GM06990 (cell line): ENCODE results near the gene HBE1.

Experiments used
- DNase-seq: peaks from one replicate; pipeline ENCODE4 v3.0.0-alpha.2; 2011; ENCODE audit not compliant: insufficient read length; ENCODE audit errors: extremely low read depth
- H3K27me3 ChIP-seq: replicated peaks from 2 replicates; pipeline ENCODE4 v1.6.0; 2011; ENCODE audit warnings: low read length; ENCODE audit not compliant: control insufficient read depth, insufficient read depth
- H3K36me3 ChIP-seq: 2 replicates; pipeline ENCODE4 v1.5.1; 2011; ENCODE audit warnings: low read length; ENCODE audit not compliant: control insufficient read depth, insufficient read depth
- H3K4me3 ChIP-seq: replicated peaks from 2 replicates; pipeline ENCODE4 v1.5.1; 2011; ENCODE audit warnings: low read depth, mild to moderate bottlenecking, control low read depth, low read length
- TF ChIP-seq, protein P1 (sequence below): IDR thresholded peaks from 2 replicates; pipeline ENCODE4 v1.5.1; 2011; ENCODE audit warnings: low read length, control low read depth, mild to moderate bottlenecking, inconsistent platforms; ENCODE audit not compliant: insufficient read depth, poor library complexity, severe bottlenecking

Gene HBE1

DNA sequence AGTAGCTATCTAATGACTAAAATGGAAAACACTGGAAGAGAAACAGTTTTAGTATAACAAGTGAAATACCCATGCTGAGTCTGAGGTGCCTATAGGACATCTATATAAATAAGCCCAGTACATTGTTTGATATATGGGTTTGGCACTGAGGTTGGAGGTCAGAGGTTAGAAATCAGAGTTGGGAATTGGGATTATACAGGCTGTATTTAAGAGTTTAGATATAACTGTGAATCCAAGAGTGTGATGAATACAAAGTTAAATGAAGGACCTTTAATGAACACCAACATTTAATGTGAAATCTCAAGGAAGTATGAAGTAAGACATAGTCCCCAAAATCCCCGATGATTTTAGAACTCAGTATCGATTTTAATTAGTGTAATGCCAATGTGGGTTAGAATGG, 32.3 kb downstream of the HBE1 start:
- TF ChIP-seq, protein P1, sequence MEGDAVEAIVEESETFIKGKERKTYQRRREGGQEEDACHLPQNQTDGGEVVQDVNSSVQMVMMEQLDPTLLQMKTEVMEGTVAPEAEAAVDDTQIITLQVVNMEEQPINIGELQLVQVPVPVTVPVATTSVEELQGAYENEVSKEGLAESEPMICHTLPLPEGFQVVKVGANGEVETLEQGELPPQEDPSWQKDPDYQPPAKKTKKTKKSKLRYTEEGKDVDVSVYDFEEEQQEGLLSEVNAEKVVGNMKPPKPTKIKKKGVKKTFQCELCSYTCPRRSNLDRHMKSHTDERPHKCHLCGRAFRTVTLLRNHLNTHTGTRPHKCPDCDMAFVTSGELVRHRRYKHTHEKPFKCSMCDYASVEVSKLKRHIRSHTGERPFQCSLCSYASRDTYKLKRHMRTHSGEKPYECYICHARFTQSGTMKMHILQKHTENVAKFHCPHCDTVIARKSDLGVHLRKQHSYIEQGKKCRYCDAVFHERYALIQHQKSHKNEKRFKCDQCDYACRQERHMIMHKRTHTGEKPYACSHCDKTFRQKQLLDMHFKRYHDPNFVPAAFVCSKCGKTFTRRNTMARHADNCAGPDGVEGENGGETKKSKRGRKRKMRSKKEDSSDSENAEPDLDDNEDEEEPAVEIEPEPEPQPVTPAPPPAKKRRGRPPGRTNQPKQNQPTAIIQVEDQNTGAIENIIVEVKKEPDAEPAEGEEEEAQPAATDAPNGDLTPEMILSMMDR: no peak

DNA sequence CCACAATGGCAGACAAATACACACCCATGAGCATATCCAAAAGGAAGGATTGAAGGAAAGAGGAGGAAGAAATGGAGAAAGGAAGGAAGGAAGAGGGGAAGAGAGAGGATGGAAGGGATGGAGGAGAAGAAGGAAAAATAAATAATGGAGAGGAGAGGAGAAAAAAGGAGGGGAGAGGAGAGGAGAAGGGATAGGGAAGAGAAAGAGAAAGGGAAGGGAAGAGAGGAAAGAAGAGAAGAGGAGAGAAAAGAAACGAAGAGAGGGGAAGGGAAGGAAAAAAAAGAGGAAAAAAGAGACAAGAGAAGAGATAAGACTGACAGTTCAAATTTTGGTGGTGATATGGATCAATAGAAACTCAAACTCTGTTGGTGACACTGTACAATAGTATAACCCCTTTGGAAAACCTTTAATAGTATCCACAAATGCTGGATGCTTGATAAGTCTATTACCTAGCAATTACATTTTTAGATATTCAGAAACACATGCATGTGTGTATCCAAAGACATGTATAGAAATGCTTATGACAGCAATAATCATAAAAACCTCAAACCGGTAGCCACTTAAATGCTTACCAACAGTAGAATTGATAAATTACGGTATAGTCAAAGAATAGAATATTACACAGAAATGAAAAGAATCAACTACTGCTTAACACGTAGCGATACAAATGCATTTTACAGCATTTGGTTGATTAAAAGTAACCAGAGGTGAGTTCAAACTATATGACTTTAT, 34.2 kb downstream of the HBE1 start:
- H3K36me3 ChIP-seq: no peaks in the 10 kb centered on the region
- no peak overlapping the region for H3K4me3 ChIP-seq
- TF ChIP-seq, protein P1: no peak
- no peak for DNase-seq
- no peaks in the 10 kb centered on the region for H3K27me3 ChIP-seq

More for the DNA sequence above, 32.3 kb downstream of the HBE1 start:
- DNase-seq: no peak
- no peaks in the 10 kb centered on the region for H3K36me3 ChIP-seq
- H3K4me3 ChIP-seq: no peak overlapping the region
- H3K27me3 ChIP-seq: no peaks in the 10 kb centered on the region

DNA sequence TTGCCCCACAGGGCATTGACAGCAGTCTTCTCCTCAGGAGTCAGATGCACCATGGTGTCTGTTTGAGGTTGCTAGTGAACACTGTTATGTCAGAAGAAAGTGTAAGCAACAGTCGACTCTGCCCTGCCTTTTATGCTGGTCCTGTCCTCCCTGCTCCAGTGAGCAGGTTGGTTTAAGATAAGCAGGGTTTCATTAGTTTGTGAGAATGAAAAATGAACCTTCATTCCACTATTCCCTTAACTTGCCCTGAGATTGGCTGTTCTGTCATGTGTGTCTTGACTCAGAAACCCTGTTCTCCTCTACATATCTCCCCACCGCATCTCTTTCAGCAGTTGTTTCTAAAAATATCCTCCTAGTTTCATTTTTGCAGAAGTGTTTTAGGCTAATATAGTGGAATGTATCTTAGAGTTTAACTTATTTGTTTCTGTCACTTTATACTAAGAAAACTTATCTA, 35.3 kb downstream of the HBE1 start, which contains the start of gene HBD:
TSS of gene HBD (minus strand) at position 103 of the 454 bp plus-strand sequence. CDS start at position 53, 50 bp downstream.
- TF ChIP-seq, protein P1: no peak
- Histone ChIP-seq H3K4me3 (no peak within 1 kb of the TSS), H3K36me3 (no peaks in the 10 kb centered on the region), H3K27me3 (no peaks in the 10 kb centered on the region)
- DNase-seq: no peak

DNA sequence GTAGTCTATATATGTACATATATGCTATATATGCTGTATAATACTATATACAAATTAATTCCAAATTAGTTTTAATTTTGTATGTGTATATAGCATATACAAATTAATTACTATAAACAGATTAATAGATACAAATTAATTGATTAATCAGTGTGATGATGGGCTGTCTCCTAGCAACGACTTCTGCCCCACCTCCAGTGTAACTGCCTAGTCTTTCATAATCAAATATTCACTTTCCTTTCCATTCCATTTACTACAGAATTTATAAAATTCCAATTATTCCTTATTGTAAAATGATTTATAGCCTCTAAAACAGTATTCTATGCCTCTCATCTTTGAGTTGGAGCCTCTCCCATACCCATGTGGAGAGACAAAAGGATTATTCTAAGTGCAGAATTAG, 36.4 kb downstream of the HBE1 start:
- H3K27me3 ChIP-seq: no peaks in the 10 kb centered on the region
- no peaks in the 10 kb centered on the region for H3K36me3 ChIP-seq
- TF ChIP-seq, protein P1: no peak
- no peak overlapping the region for H3K4me3 ChIP-seq
- DNase-seq: no peak

DNA sequence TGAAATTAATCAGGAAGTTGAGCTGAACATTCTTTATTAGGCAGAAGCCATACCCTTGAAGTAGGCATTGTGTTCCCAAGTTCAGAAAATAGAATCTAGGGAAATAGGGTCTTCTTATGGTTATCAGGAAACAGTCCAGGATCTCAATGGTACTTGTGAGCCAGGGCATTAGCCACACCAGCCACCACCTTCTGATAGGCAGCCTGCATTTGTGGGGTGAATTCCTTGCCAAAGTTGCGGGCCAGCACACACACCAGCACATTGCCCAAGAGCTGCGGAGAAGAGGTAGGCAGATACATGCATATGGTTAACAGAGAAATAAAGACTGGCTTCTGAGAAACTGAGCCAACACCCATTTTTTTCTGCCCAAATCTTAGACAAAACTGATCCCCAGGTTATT, 36.9 kb downstream of the HBE1 start:
- Histone ChIP-seq H3K4me3 (no peak overlapping the region), H3K27me3 (no peaks in the 10 kb centered on the region), H3K36me3 (no peaks in the 10 kb centered on the region)
- DNase-seq: no peak
- TF ChIP-seq, protein P1: no peak
